ENCODE measurements around the gene FAM3A. TPM values are rescaled to one million over a fixed set of nuclear protein-coding genes. Genes with fewer than 3 reads are reported as not detected.

FAM3A gene, protein sequence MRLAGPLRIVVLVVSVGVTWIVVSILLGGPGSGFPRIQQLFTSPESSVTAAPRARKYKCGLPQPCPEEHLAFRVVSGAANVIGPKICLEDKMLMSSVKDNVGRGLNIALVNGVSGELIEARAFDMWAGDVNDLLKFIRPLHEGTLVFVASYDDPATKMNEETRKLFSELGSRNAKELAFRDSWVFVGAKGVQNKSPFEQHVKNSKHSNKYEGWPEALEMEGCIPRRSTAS
- total RNA-seq (2022; extraction: Qiagen RNA extraction; ENCODE audit: low read depth), result 30.7 to 46.1 TPM (median 43.4 TPM) in 5 replicates

DNA sequence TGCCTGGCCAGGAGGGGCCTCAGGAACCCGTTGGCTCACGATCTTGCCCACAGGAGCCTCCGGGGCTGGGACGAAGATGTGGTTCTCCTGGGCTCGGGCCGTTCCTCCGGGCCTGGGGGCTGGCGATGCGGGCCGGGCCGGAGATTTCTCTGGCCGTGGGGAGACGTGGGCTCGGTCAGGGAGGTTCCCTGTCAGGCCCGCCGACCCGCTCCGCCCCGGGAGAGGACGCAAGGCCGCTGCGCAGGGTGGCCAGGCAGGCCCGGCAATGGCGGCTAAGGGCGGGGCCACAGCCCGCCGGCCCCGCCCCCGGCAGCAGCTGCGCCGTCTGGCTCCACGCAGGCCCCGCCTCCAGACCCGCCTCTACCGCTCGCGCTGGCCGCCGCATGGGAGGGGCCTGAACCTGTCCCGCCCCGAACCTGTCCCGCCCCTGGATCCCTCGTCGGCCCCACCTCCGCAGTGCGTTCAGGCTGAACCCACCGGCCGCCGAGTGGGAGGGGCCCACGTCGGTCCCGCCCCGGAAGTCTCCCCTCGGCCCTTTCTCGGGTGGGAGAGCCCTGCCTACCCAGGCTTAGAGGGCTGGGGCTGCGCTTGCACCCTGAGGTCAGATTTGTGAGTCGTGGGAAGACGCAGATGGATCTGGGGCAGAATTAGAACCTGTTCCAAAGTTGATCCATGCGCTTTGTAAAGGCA is at the start of gene FAM3A:
Gene FAM3A (minus strand): TSS at position 267 of the 690 bp plus-strand sequence. CDS start 460 bp downstream, outside the sequence.

DNA sequence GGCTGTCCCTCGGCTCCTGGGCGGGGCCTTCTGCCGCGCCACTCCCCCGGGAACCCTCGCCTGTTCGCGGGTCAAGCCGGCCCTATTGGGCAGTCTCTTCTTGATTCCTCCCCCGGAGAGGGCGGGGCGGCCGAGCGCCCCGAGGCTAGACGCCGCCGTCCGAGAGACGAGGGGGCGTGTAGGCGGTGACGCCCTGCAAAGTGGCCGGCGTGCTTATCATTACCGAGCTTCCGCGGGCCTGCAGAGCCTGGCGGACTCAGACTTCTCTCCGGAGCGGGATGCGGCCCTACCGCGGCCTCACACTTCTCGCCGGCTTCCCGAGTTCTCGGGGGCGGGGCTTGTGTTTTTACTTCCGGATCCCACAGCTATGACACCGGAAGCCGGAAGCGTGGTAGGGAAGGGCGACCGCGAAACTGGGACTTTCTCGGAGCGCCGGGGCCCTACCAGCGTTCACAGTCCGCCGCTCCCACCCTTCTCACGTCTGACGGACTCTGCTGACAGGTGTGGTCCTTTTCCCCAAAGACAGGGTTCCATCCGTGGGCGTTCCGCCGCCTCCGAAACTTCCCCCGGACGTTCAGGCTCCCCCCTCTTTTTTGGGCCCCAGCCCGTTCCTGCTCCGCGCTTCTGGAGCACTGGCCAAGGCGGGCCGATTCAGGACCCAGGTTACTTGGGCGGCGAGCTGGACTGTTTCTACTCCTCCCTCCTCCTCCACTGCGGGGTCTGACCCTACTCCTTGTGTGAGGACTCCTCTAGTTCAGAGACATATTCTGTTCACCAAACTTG is 31.4 kb upstream of the FAM3A start, which contains the start of gene IKBKG:
Gene IKBKG (plus strand): TSS at position 376 of the 783 bp plus-strand sequence. CDS start 4,383 bp downstream, outside the sequence.

DNA sequence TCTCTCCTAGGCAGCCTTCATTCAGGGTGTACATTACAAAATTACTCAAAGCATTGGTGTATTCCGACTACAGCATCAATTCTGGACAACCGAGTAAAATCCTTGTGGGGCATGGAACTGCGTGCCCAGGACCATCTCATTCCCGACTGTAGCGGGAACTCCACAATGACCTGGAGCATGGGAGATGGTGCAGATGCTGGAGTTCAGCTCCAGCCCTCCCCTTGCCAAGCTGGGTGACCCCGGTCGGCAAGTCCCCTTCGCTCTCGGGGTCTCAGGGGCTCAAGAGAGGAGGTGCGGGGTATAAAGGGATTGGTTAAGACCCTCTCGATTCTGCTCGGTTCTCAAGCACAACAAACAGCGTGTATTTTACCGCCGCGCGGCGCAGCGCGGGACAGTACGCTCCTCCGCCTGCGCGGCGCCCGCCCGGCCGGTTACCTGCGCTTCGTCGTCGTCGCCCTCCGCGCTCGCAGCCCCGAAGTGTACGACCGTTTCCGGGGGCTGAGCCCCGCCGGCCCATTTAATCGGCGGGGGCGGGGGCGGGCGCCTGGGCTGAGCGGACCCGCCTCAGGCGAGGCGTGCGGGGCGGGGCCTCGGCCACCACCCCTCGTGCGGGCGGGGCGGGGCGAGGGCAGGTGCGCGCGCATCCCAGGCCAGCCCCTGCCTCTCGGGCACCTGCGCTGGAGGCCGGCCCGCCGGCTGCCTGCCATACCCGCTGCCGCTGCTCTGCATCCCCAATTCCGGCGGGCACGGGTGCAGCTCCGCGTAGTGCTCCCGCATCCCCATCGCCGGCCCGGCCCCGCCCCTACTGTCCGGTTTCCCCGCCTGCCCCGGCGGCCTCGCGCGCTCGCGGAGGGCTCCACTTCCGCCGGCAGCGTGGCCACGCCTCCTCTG is 30.6 kb upstream of the FAM3A start, which contains the start of gene G6PD:
Gene G6PD (minus strand): TSS at position 493 of the 891 bp plus-strand sequence. CDS start 691 bp downstream, outside the sequence.

DNA sequence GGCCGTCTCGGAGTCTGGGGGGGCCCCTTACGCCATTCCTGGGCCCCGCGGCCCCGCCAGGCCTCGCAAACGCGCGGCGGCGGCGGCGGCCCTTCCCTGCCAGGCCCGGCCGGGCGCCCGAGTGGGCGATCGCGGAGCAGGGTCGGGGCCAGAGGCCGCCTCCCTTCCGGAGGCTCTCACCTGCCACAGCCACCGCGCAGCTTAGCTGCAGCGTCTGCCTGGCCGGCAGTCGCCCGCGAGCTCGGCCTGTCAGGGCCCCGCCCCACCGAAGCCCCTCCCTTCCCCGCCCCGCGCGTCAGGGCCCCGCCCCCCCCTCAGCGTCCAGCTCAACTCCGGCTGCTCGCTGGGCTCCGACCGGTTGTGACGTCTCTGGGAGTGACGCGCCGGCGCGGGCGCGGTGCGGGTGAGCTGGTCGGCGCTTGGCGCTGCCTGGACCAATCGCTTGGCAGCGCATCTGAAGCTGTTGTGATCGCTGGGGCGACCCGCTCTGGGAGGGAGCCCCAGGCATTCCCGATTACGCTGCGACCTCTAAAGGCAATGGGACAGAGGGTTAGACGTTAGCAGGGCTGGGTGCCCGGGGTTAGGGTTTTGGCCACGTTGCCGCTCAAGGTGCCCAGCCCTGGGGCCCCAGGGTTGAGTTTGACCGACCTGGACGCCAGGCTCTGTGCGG is 25.5 kb downstream of the FAM3A start, which contains the start of gene SLC10A3:
Gene SLC10A3 (minus strand): TSS at position 216 of the 670 bp plus-strand sequence. CDS start 1,689 bp downstream, outside the sequence.

DNA sequence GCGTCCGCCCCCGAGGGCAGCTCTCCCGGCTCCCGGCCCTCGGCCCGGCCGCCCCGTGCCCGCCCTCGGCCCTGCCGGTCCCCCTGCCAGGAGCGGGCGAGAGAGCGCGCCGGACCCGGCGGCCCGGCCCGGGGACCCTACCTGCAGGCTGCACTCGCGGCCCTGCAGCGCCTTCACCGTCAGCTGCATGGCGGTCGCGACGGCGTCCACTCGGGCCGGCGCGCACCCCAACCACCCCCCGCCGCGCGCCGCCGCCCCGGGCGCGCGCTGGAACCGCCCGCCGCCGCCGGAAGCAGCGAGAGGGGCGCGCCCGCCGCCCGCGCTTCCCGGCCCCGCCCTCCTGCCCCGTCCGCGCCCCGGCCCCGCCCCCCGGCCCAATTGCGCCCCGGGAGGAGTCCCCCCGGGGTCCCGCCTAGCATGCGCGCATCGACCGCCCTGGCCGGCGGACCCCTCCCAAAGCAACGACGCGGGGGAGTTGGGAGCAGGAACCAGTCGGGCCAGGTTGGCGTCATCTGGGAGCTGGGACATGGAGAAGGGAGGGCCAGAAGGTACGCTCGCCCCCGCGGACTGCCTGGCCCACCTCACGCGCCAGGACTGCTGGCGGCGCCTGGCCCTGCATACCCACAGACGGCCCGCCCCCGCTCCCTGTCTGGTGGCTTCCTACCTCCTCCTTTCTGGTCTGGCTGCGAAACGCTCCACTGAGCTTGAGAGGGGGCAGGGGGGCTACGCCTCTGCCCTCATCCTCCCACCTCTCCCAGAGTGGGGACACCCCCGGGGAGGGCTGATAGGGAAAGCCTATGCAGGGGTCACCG is 29.4 kb downstream of the FAM3A start, which contains the start of gene UBL4A:
Gene UBL4A (minus strand): TSS at position 220 of the 812 bp plus-strand sequence. CDS start 31 bp downstream, at position 189.

DNA sequence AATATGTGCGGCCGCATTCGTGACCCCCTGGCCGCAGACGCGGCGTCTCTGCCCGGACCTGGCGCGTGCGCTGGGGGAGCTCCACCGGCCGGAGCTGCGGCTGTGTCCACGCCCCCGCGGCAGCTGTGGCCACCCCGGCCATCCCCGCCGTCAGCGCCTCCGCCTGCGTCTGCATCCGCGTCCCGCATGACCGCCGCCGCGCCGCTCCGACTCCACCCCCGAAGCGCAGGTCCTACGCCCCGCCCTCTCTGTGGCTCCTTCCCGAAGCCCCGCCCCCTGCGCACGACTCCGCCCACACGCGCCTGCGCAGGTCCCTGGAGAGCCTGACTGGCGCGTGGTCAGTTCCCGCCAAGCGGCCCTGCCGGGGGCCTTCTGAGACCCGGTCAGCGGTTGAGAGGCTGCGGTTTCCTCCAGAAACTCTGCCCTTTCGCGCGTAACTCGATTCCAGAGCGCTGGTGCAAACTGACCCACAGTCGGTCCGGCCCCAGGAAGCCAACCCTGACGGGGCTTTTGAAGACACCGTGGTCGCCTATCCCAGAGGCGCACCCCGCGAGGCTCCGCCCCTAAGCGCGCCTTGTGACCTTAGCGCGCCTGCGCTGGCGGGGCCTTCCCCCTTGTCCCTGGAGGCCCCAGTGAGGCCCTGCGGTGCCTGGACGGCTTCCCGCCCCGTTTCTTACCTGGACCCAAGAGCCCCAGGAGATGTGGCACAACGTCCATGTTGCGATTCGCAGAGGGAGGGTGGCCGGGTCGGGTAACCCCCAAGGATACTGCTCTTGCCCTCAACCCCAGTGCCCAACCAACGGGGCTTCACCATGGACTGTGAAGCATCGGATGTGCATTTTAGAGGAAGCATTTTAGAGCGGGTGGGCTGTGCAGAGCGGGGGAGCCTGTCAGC is 37.1 kb downstream of the FAM3A start, which contains the start of gene LAGE3:
Gene LAGE3 (minus strand): TSS at position 554 of the 895 bp plus-strand sequence. CDS start 366 bp downstream, at position 188.

DNA sequence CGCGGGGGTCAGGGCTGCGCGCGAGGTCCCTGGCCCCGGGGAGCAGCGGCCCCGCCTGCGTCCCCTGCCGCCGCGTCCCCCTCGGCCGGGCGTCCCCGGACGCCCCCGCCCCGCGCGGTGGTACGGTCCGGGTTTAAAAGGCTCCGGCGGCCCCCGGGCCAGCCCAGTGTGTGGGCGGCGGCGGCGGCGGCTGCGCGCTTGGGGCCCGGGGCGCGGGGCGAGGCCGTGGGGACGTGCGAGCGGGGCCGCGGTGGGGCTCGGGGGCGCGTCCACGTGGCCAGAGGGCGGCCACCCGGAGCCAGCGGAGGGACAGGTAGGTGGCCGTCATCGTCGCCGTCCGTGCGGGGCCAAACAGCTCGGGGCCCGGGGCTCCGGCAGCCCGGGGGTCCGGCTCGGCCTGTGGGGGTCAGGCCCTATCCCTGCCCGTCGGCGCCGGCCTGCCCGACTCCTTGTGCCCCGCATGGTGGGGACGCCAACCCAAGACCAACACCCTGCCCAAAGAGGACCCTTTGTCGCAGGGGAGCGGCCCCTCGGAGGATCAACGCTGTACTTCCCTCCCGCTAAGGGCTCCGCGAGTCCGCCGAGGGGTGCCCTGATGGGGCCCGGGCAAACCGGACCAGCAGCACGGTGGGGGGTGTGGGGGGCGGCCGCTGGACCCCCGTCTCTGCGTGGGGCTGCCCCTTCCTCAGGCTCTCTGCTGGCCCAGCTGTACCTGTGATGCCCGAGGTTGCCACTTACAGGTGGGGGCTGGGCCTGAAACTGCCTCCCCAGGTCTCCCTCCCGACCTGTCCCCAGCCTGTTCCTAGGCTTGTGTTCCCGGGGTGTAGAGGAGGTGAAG is 57.7 kb downstream of the FAM3A start, which contains the start of gene PLXNA3:
Gene PLXNA3 (plus strand): TSS at position 166 of the 838 bp plus-strand sequence. CDS start 1,903 bp downstream, outside the sequence.

Other genes starting within 250 kb of the FAM3A start
- gene TEX28, start 221.1 kb downstream of the FAM3A start, total RNA-seq (2022; extraction: Qiagen RNA extraction; ENCODE audit: low read depth), result not detected in 5 replicates
- gene TKTL1, start 220.4 kb downstream of the FAM3A start, total RNA-seq (2022; extraction: Qiagen RNA extraction; ENCODE audit: low read depth), result not detected in 5 replicates
- gene FLNA, start 141.6 kb downstream of the FAM3A start, total RNA-seq (2022; extraction: Qiagen RNA extraction; ENCODE audit: low read depth), result 1,374 to 1,670 TPM (median 1,583 TPM) in 5 replicates
- 127 to 170 TPM (median 155 TPM) in 5 replicates for gene EMD, start 136.9 kb downstream of the FAM3A start, total RNA-seq (2022; extraction: Qiagen RNA extraction; ENCODE audit: low read depth)
- 5,191 to 5,756 TPM (median 5,342 TPM) in 5 replicates for gene RPL10, start 117.9 kb downstream of the FAM3A start, total RNA-seq (2022; extraction: Qiagen RNA extraction; ENCODE audit: low read depth)
- 20.6 to 30.0 TPM (median 26.9 TPM) in 5 replicates for gene DNASE1L1, start 107.0 kb downstream of the FAM3A start, total RNA-seq (2022; extraction: Qiagen RNA extraction; ENCODE audit: low read depth)
- gene TAFAZZIN, start 104.7 kb downstream of the FAM3A start, total RNA-seq (2022; extraction: Qiagen RNA extraction; ENCODE audit: low read depth), result 29.0 to 38.9 TPM (median 33.3 TPM) in 5 replicates
- gene ATP6AP1, start 87.6 kb downstream of the FAM3A start, total RNA-seq (2022; extraction: Qiagen RNA extraction; ENCODE audit: low read depth), result 72.3 to 108 TPM (median 104 TPM) in 5 replicates
- 88.0 to 102 TPM (median 92.6 TPM) in 5 replicates for gene GDI1, start 79.1 kb downstream of the FAM3A start, total RNA-seq (2022; extraction: Qiagen RNA extraction; ENCODE audit: low read depth)
- gene FAM50A, start 72.1 kb downstream of the FAM3A start, total RNA-seq (2022; extraction: Qiagen RNA extraction; ENCODE audit: low read depth), result 89.4 to 122 TPM (median 110 TPM) in 5 replicates
- gene PLXNA3, start 58.0 kb downstream of the FAM3A start, total RNA-seq (2022; extraction: Qiagen RNA extraction; ENCODE audit: low read depth), result 8.6 to 15.9 TPM (median 10.8 TPM) in 5 replicates
- 48.7 to 73.2 TPM (median 69.0 TPM) in 5 replicates for gene LAGE3, start 37.0 kb downstream of the FAM3A start, total RNA-seq (2022; extraction: Qiagen RNA extraction; ENCODE audit: low read depth)
- 57.8 to 73.0 TPM (median 60.0 TPM) in 5 replicates for gene UBL4A, start 29.6 kb downstream of the FAM3A start, total RNA-seq (2022; extraction: Qiagen RNA extraction; ENCODE audit: low read depth)
- gene SLC10A3, start 25.6 kb downstream of the FAM3A start, total RNA-seq (2022; extraction: Qiagen RNA extraction; ENCODE audit: low read depth), result 31.5 to 42.6 TPM (median 39.9 TPM) in 5 replicates
- gene G6PD, start 30.6 kb upstream of the FAM3A start, total RNA-seq (2022; extraction: Qiagen RNA extraction; ENCODE audit: low read depth), result 1,384 to 1,559 TPM (median 1,513 TPM) in 5 replicates
- gene IKBKG, start 31.4 kb upstream of the FAM3A start, total RNA-seq (2022; extraction: Qiagen RNA extraction; ENCODE audit: low read depth), result 34.1 to 45.7 TPM (median 42.8 TPM) in 5 replicates
- not detected in 5 replicates for gene CTAG1A, start 68.9 kb upstream of the FAM3A start, total RNA-seq (2022; extraction: Qiagen RNA extraction; ENCODE audit: low read depth)
- gene CTAG1B, start 103.0 kb upstream of the FAM3A start, total RNA-seq (2022; extraction: Qiagen RNA extraction; ENCODE audit: low read depth), result not detected in 5 replicates
- gene CTAG2, start 137.3 kb upstream of the FAM3A start, total RNA-seq (2022; extraction: Qiagen RNA extraction; ENCODE audit: low read depth), result not detected in 5 replicates
- 0.26 to 0.57 TPM (median 0.49 TPM) in 5 replicates for gene GAB3, start 234.8 kb upstream of the FAM3A start, total RNA-seq (2022; extraction: Qiagen RNA extraction; ENCODE audit: low read depth)
- gene DKC1, start 246.6 kb upstream of the FAM3A start, total RNA-seq (2022; extraction: Qiagen RNA extraction; ENCODE audit: low read depth), result 157 to 223 TPM (median 174 TPM) in 5 replicates

Data from A549 treated with RU486 at 1 μM for 4 hours (cell line).